Loucy (cell line): Measurements from ENCODE around the gene RNF38.

Source experiments
- H2AFZ ChIP-seq: fragments of 200-600 bp; sonication (generic); 2 replicates; pipeline ENCODE4 v1.6.0; 2016; ENCODE audit warnings: antibody characterized with exemption, mild to moderate bottlenecking, low read length, moderate library complexity
- H3F3A ChIP-seq: fragments of 200-600 bp; 2 replicates; pipeline ENCODE4 v1.6.0; 2016; ENCODE audit warnings: antibody characterized with exemption, low read depth, mild to moderate bottlenecking
- H3K27me3 ChIP-seq: fragments of 200-600 bp; sonication (generic); 2 replicates; pipeline ENCODE4 v1.6.1; 2014; ENCODE audit warnings: low read length, mild to moderate bottlenecking; ENCODE audit not compliant: insufficient read depth, poor library complexity, severe bottlenecking
- H3K36me3 ChIP-seq: fragments of 200-600 bp; sonication (generic); 2 replicates; pipeline ENCODE4 v1.6.1; 2016; ENCODE audit warnings: low read length; ENCODE audit not compliant: insufficient read depth
- H3K4me1 ChIP-seq: fragments of 200-600 bp; sonication (generic); 2 replicates; pipeline ENCODE4 v1.5.1; 2014; ENCODE audit warnings: low read length, mild to moderate bottlenecking; ENCODE audit not compliant: insufficient read depth, poor library complexity, severe bottlenecking
- H3K4me2 ChIP-seq: fragments of 200-600 bp; sonication (generic); 2 replicates; pipeline ENCODE4 v1.6.0; 2014; ENCODE audit warnings: antibody characterized with exemption, low read length, low read depth, mild to moderate bottlenecking; ENCODE audit not compliant: poor library complexity, severe bottlenecking
- H3K4me3 ChIP-seq: fragments of 200-600 bp; sonication (generic); 2 replicates; pipeline ENCODE4 v1.5.1; 2014; ENCODE audit warnings: low read length, mild to moderate bottlenecking, mixed read lengths; ENCODE audit not compliant: poor library complexity, severe bottlenecking
- H3K79me2 ChIP-seq: fragments of 200-600 bp; sonication (generic); 2 replicates; pipeline ENCODE4 v1.6.1; 2014; ENCODE audit warnings: low read length; ENCODE audit not compliant: insufficient read depth
- H3K9ac ChIP-seq: fragments of 200-600 bp; sonication (generic); 2 replicates; pipeline ENCODE4 v1.6.0; 2014; ENCODE audit warnings: mild to moderate bottlenecking, low read depth, low read length, moderate library complexity; ENCODE audit not compliant: poor library complexity, severe bottlenecking
- H3K9me2 ChIP-seq: fragments of 200-600 bp; sonication (generic); replicated peaks from 2 replicates; pipeline ENCODE4 v1.6.1; 2016; ENCODE audit warnings: low read depth, low read length, mixed read lengths
- H3K9me3 ChIP-seq: fragments of 200-600 bp; sonication (generic); 2 replicates; pipeline ENCODE4 v1.6.1; 2014; ENCODE audit warnings: mild to moderate bottlenecking, antibody characterized with exemption, low read length, low read depth; ENCODE audit not compliant: insufficient read depth
- H4K20me1 ChIP-seq: fragments of 200-600 bp; sonication (generic); 2 replicates; pipeline ENCODE4 v1.6.0; 2014; ENCODE audit warnings: antibody characterized with exemption, low read length, mild to moderate bottlenecking; ENCODE audit not compliant: insufficient read depth, poor library complexity, severe bottlenecking
- CTCF ChIP-seq: fragments of 200-600 bp; sonication (generic); conservative IDR thresholded peaks from 2 replicates; pipeline ENCODE4 v1.5.1; 2014; ENCODE audit warnings: mild to moderate bottlenecking, antibody characterized with exemption, low read length
- EZH2phosphoT487 ChIP-seq: fragments of 200-600 bp; IDR thresholded peaks from 2 replicates; pipeline ENCODE4 v1.6.1; 2018; ENCODE audit warnings: antibody characterized with exemption, mild to moderate bottlenecking, moderate library complexity, borderline replicate concordance

The RNF38 gene

GRCh38 chr9:36400332-36401163, 479 bp upstream of the RNF38 start:
- Histone ChIP-seq H3K9me3 (no peaks in the 10 kb centered on the region), H2AFZ (peak overlapping the region; percentile 70), H3K9me2 (no peaks in the 10 kb centered on the region), H3K4me3 (peak overlapping the region; percentile 90), H3K9ac (peak overlapping the region; percentile 74), H3F3A (0 out of 2 replicates have a peak, but pooled peaks cover 2% of the 10 kb centered on the region), H3K79me2 (peaks cover 65% of the 10 kb centered on the region), H3K4me1 (peaks cover 44% of the 10 kb centered on the region), H4K20me1 (peaks cover 44% of the 10 kb centered on the region), H3K36me3 (no peaks in the 10 kb centered on the region), H3K4me2 (peak overlapping the region; percentile 96), H3K27me3 (no peaks in the 10 kb centered on the region)
- no peak for TF ChIP-seq EZH2phosphoT487
- TF ChIP-seq CTCF: no peak

GRCh38 chr9:36398745-36399144, 1.3 kb downstream of the RNF38 start:
- Histone ChIP-seq H3K9me2 (no peaks in the 10 kb centered on the region), H3K9ac (peak overlapping the region; percentile 55), H3K9me3 (no peaks in the 10 kb centered on the region), H3K4me1 (peaks cover 58% of the 10 kb centered on the region), H4K20me1 (peaks cover 60% of the 10 kb centered on the region), H3K4me3 (peak overlapping the region; percentile 90), H3F3A (no peaks in the 10 kb centered on the region), H3K79me2 (peaks cover 83% of the 10 kb centered on the region), H3K4me2 (peak overlapping the region; percentile 96), H2AFZ (no peak overlapping the region), H3K36me3 (no peaks in the 10 kb centered on the region), H3K27me3 (no peaks in the 10 kb centered on the region)
- TF ChIP-seq CTCF: no peak
- no peak for TF ChIP-seq EZH2phosphoT487

- TF ChIP-seq CTCF: no peak
- TF ChIP-seq EZH2phosphoT487: no peak
- Histone ChIP-seq H3K4me3 (peak overlapping the region; percentile 90), H3K27me3 (no peaks in the 10 kb centered on the region), H3K9me3 (no peaks in the 10 kb centered on the region), H3K36me3 (no peaks in the 10 kb centered on the region), H3K4me2 (peak overlapping the region; percentile 96), H4K20me1 (peaks cover 78% of the 10 kb centered on the region), H3K9me2 (no peaks in the 10 kb centered on the region), H3K4me1 (peaks cover 58% of the 10 kb centered on the region), H3F3A (no peaks in the 10 kb centered on the region), H2AFZ (no peak overlapping the region), H3K9ac (no peak overlapping the region), H3K79me2 (peaks cover 87% of the 10 kb centered on the region)
Observed at GRCh38 chr9:36396985-36397384, 3.1 kb downstream of the RNF38 start.
